NCI-H2227 treated with DMSO at 0.1 percent for 48 hours (cell line): ENCODE measurements around the gene FGF18.

Experiments used
- DNase-seq: peaks from one replicate; lab custom pipeline; 2025; lab: John Stamatoyannopoulos, UW

The FGF18 gene

GRCh38 chr5:171442287-171443042 is 23.0 kb downstream of the FGF18 start:
- no peak for DNase-seq

GRCh38 chr5:171444582-171444981 is 25.1 kb downstream of the FGF18 start:
- DNase-seq: no peak

GRCh38 chr5:171445644-171446516 is 26.4 kb downstream of the FGF18 start:
- DNase-seq: no peak

GRCh38 chr5:171447226-171447625 is 27.8 kb downstream of the FGF18 start:
- no peak for DNase-seq

- no peak for DNase-seq
Measured at GRCh38 chr5:171449426-171449825, 30.0 kb downstream of the FGF18 start.

GRCh38 chr5:171450423-171451331 is 31.2 kb downstream of the FGF18 start:
- DNase-seq: no peak

- DNase-seq: no peak
Measured at GRCh38 chr5:171451421-171451820, 32.0 kb downstream of the FGF18 start.

GRCh38 chr5:171453056-171453725 is 33.7 kb downstream of the FGF18 start:
- DNase-seq: no peak

- DNase-seq: no peak
Measured at GRCh38 chr5:171453988-171454387, 34.5 kb downstream of the FGF18 start.

- no peak for DNase-seq
Measured at GRCh38 chr5:171454549-171454948, 35.1 kb downstream of the FGF18 start.

GRCh38 chr5:171455522-171455921 is 36.1 kb downstream of the FGF18 start:
- no peak for DNase-seq

GRCh38 chr5:171457208-171457981 is 37.9 kb downstream of the FGF18 start:
- DNase-seq: no peak

- DNase-seq: no peak
Measured at GRCh38 chr5:171459839-171460238, 40.4 kb downstream of the FGF18 start.

GRCh38 chr5:171462136-171462927 is 42.9 kb downstream of the FGF18 start:
- no peak for DNase-seq

- no peak for DNase-seq
Measured at GRCh38 chr5:171462928-171463861, 43.7 kb downstream of the FGF18 start.

GRCh38 chr5:171463862-171464229 is 44.4 kb downstream of the FGF18 start:
- DNase-seq: no peak

GRCh38 chr5:171464829-171465228 is 45.4 kb downstream of the FGF18 start:
- no peak for DNase-seq

- no peak for DNase-seq
Measured at GRCh38 chr5:171467107-171467506, 47.7 kb downstream of the FGF18 start.

- peak; percentile 83 for DNase-seq
Measured at GRCh38 chr5:171469326-171469725, 49.9 kb downstream of the FGF18 start.
